GM11168 (cell line): ENCODE results near the gene TACC2.

Source experiments
- in situ Hi-C: fragments of 300-500 bp; cut with MboI; formaldehyde crosslinking; loops from one replicate; pipeline ENCODE4 v1.12.0; 2022; ENCODE audit warnings: low sequenced_read_pairs; ENCODE audit not compliant: unreplicated experiment

TACC2 gene

DNA sequence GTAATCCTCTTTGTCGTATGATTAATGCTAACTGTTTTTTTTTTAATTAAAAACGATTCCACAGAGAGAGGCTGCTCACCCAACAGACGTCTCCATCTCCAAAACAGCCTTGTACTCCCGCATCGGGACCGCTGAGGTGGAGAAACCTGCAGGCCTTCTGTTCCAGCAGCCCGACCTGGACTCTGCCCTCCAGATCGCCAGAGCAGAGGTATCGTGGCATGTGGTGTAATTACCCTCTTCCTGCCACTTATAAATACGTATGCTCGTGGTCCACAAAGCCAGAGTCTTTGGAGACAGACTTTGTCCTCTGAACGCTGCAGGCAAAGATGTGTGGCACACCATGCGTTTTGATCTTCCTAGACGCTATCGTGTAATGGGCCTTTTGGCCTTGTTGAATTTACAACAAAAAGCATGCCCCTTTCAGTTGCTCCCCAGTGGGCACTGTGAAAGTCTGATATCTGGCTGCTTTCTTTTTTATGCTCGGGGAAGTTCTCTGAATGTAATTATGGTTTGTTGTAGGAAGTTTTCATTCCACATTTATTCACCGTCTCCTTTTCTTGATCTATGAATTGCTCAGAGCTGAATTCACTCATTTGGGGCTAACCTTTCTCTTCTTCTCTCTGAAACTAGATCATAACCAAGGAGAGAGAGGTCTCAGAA is 248.5 kb downstream of the TACC2 start:
- in situ Hi-C loops: no loop called here

- in situ Hi-C loops: no loop called here
These were observed 250.8 kb downstream of the TACC2 start for GRCh38 chr10:122239578-122240257.

DNA sequence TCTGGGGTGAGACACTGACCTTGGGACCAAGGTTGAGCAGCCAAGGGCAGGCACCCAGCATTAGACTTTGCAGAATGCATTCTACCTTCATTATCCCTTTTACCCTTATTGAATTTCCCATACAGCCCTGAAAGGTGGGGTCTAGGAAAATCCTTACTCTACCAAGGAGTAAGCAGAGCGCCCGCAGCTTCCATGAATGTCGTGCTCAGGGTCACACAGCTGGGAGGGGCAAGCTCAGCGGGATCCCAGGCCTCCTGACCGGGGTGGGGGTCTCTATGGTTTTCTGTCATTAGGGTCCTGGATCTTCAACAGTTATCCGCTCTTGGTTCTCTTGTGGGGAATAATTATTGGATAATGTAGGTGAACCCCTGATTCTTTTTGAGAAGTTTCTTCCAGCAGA is 251.4 kb downstream of the TACC2 start:
- in situ Hi-C loops: no loop called here

DNA sequence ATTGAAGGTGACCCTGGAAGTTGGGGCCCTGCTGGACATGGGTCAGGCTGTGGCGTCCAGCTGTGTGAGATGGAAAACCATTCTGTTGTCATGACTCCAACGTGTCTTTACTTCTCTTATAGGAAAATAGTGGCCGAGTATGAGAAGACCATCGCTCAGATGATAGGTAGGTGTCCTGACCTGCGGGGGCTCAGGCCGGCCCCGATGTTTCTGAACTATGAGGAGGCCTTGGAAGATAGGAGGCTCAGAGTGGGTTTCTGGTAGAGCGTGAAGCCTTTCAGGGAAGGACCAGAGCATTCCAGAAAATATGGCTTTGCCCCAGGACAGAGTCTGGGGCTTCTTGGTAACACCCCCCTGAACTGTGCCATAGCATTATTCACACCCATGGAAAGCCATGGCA is 252.9 kb downstream of the TACC2 start:
- in situ Hi-C loops: no loop called here

- in situ Hi-C loops: no loop called here
These were observed 254.6 kb downstream of the TACC2 start for GRCh38 chr10:122243550-122243949.

- in situ Hi-C loops: no loop called here
These were observed 255.3 kb downstream of the TACC2 start for GRCh38 chr10:122244001-122244975.

GRCh38 chr10:122245136-122245535 is 256.2 kb downstream of the TACC2 start:
- in situ Hi-C loops: no loop called here

DNA sequence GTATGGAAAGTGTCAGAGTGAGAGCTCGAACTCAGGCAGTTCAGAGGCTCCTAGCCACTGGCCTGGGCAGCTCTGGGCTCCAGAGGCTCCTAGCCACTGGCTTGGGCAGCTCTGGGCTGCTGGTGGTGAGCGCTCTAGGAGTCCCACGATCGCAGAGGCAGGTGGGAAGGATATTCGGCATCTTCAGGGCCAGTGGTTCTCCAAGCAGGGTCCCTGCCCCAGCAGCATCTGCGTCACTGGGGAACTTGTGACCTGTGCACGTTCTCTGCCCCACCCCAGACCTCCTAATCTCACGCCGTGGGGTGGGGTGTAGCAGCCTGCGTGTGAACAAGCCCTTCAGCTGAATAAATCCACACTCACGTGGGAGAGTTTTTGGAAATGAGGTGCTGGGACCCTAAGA is 256.9 kb downstream of the TACC2 start:
- in situ Hi-C loops: no loop called here

- in situ Hi-C loops: no loop called here
These were observed 258.0 kb downstream of the TACC2 start for GRCh38 chr10:122246830-122247520.

DNA sequence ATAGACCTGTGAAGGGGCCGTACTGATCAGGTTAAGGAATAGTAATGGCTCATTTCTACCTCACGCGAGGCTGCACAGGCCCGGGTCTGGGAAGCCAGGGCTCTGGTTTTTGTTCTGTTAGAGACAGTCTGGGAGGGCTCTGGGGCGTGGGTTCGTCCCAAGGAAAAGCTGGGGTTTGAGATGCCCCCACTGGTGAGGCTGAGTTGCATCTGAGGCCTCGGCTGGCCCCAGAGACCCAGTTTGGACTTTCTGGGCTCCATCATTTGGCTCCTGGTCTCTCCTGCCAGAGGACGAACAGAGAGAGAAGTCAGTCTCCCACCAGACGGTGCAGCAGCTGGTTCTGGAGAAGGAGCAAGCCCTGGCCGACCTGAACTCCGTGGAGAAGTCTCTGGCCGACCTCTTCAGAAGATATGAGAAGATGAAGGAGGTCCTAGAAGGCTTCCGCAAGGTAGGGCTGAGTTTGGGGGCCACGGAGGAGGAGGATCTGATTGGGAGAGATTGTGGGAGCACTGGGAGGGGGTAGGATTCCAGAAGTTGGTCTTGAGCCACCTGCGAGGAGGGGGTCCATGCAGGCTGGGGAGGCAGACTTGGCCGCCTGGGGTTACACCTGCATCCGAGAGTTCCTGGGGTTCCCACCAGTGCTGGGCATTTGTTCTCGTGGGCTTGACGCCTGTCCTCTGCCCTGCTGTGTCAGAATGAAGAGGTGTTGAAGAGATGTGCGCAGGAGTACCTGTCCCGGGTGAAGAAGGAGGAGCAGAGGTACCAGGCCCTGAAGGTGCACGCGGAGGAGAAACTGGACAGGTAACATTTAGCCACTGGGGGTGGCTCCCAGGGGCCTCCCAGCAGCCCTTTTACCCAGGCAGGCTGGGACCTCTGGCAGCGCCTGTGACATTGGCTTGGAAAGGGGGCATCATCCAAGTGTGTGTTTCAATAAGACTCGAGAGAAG is 259.7 kb downstream of the TACC2 start:
- in situ Hi-C loops: no loop called here

DNA sequence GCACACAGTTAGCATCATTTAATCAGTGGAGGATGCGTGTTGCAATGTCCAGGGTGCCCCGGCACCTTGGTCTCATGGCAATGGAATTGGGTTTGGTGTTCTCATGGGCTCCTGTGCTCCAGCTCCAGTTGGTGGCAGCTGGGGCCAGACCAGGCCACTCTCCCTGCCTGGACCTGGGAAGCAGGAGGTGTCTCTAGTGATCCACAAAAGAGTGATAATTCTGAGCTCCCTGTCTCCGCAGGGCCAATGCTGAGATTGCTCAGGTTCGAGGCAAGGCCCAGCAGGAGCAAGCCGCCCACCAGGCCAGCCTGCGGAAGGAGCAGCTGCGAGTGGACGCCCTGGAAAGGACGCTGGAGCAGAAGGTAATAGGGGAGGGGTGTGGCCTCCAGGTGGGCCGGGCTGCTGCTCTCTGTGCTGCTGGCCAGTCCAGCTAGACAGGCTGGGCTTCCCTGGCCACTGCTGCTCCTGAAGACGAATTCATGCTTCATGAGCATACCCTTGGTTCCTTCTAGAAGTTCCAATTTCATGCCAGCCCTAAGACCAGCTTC is 260.4 kb downstream of the TACC2 start:
- in situ Hi-C loops: no loop called here

- in situ Hi-C loops: no loop called here
These were observed 261.2 kb downstream of the TACC2 start for GRCh38 chr10:122249991-122250750.

DNA sequence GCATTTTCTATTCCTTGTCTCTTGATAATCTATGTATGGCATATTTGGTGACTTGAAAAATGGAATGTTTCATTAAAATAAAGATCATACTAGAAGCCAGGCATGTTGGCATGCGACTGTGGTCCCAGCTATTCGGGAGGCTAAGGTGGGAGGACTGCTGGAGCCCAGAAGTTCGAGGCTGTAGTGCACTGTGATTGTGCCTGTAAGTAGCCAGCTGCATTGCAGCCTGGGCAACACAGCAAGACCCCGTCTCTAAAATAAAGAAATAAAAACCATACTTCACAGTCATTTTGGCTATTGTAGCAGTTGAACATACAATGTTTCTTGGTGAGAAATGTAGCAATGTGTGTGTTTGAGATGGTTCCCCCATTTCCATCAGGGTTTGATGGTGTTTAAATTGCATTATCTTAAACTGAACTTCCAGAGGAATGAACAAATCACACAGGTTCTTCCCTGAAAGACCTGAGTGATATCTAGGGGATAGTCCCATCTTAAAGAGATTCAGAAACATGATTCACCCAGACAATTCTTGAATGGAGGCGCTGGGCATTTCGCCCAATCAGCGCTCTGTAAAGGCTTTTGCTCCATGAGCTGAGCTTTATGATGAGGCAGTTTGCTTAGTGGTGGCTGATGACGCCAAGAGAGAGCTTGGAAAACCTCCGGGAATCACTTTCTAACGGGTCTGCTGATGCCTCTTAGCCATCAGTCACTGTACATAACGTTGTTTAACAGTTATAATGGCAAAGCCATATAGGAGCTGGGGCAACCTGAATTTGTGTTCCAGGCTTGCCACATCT is 262.7 kb downstream of the TACC2 start:
- in situ Hi-C loops: no loop called here

GRCh38 chr10:122252805-122253204 is 263.8 kb downstream of the TACC2 start:
- in situ Hi-C loops: no loop called here

DNA sequence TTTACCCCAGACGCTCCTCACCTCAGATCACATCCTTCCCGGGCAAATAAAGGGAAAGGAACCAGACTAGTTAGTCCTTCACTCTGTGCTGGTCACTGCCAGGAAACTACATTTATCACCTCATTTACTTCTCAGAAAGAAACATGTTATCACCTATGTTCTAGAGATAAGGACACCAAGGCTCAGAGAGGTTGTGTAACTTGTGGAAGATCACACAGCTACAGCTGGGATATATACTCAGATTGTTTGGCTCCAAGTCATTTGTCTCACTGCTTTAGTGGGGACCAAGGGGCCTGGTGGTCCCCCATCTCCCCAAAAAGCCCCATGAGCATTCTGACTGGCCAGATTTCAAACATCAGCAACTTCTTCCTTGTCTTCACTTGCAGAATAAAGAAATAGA is 264.6 kb downstream of the TACC2 start:
- in situ Hi-C loops: no loop called here

DNA sequence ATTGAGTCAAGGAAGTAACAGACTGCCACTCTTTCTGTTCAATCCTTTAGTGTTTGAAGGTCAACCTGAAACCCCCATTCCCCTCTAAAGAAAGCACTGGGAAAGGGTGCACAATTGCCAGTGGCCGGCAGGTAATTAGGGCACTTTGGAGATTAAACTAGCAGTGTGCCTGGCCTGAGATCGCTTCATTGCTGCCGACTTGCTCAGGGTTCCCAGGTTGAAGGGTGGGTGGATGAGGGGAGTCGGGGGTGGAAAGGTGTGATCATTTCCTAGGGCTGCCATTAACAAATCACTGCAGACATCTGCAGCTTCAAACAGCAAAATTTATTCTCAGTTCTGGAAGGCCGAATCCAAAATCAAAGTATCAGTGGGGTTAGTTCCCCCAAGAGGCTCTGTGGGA is 265.9 kb downstream of the TACC2 start:
- in situ Hi-C loops: no loop called here

- in situ Hi-C loops: no loop called here
These were observed 266.7 kb downstream of the TACC2 start for GRCh38 chr10:122255509-122256301.
